H9 (cell line): Measurements from ENCODE around the gene SERPINA5. TPM values are rescaled to one million over a fixed set of nuclear protein-coding genes. Genes with fewer than 3 reads are reported as not detected.

Experiments
- DNase-seq: peaks from one replicate; pipeline ENCODE4 v3.0.0-alpha.2; 2017
- H2AFZ ChIP-seq: one replicate; pipeline ENCODE4 v1.6.1; 2013; ENCODE audit warnings: mild to moderate bottlenecking, low read length, control low read depth, moderate library complexity
- H2AK5ac ChIP-seq: 2 replicates; pipeline ENCODE4 v1.6.1; 2013; ENCODE audit warnings: low read length, control low read depth, mixed read lengths; ENCODE audit not compliant: insufficient read length
- H2BK120ac ChIP-seq: one replicate; pipeline ENCODE4 v1.6.1; 2013; ENCODE audit warnings: low read depth, mild to moderate bottlenecking, low read length, control low read depth, inconsistent platforms; ENCODE audit not compliant: poor library complexity, severe bottlenecking
- H2BK12ac ChIP-seq: 2 replicates; pipeline ENCODE4 v1.6.1; 2013; ENCODE audit warnings: low read length, control low read depth, mixed read lengths, low read depth; ENCODE audit not compliant: insufficient read length
- H2BK15ac ChIP-seq: 2 replicates; pipeline ENCODE4 v1.6.1; 2013; ENCODE audit warnings: low read depth, low read length, control low read depth
- H2BK20ac ChIP-seq: one replicate; pipeline ENCODE4 v1.6.1; 2013; ENCODE audit warnings: low read depth, mild to moderate bottlenecking, low read length, control low read depth, inconsistent platforms; ENCODE audit not compliant: poor library complexity, severe bottlenecking
- H2BK5ac ChIP-seq: 2 replicates; pipeline ENCODE4 v1.6.1; 2013; ENCODE audit warnings: low read length, control low read depth, mixed read lengths; ENCODE audit not compliant: insufficient read length
- H3K14ac ChIP-seq: 2 replicates; pipeline ENCODE4 v1.6.1; 2013; ENCODE audit warnings: low read length, control low read depth; ENCODE audit not compliant: insufficient read depth
- H3K18ac ChIP-seq: 2 replicates; pipeline ENCODE4 v1.6.1; 2013; ENCODE audit warnings: low read depth, mild to moderate bottlenecking, mixed read lengths, low read length, control low read depth; ENCODE audit not compliant: insufficient read length
- H3K23ac ChIP-seq: 2 replicates; pipeline ENCODE4 v1.6.1; 2013; ENCODE audit warnings: low read length, control low read depth, mixed read lengths, low read depth; ENCODE audit not compliant: insufficient read length
- H3K23me2 ChIP-seq: 2 replicates; pipeline ENCODE4 v1.6.1; 2013; ENCODE audit warnings: low read depth, mild to moderate bottlenecking, mixed read lengths, low read length, control low read depth; ENCODE audit not compliant: insufficient read length, poor library complexity, severe bottlenecking
- H3K27ac ChIP-seq: 2 replicates; pipeline ENCODE4 v1.5.1; 2013; ENCODE audit warnings: low read length, control low read depth, mixed read lengths, low read depth; ENCODE audit not compliant: insufficient read length
- H3K27me3 ChIP-seq: 2 replicates; pipeline ENCODE4 v1.6.1; 2013; ENCODE audit warnings: low read length, control low read depth, inconsistent platforms; ENCODE audit not compliant: insufficient read depth
- H3K4ac ChIP-seq: 2 replicates; pipeline ENCODE4 v1.6.1; 2013; ENCODE audit warnings: low read depth, mild to moderate bottlenecking, control low read depth, inconsistent platforms, low read length, moderate library complexity
- H3K4me1 ChIP-seq: 2 replicates; pipeline ENCODE4 v1.6.1; 2013; ENCODE audit warnings: low read length, control low read depth, inconsistent platforms; ENCODE audit not compliant: insufficient read depth
- H3K4me2 ChIP-seq: 2 replicates; pipeline ENCODE4 v1.6.1; 2013; ENCODE audit warnings: low read length, control low read depth, mixed read lengths; ENCODE audit not compliant: insufficient read length, insufficient read depth
- H3K56ac ChIP-seq: 2 replicates; pipeline ENCODE4 v1.6.1; 2013; ENCODE audit warnings: low read depth, mild to moderate bottlenecking, mixed read lengths, low read length, control low read depth; ENCODE audit not compliant: insufficient read length
- H3K79me1 ChIP-seq: 2 replicates; pipeline ENCODE4 v1.6.1; 2013; ENCODE audit warnings: low read depth, mild to moderate bottlenecking, moderate library complexity, low read length, control low read depth, inconsistent platforms; ENCODE audit not compliant: insufficient read depth, poor library complexity, severe bottlenecking
- H3K79me2 ChIP-seq: 2 replicates; pipeline ENCODE4 v1.6.1; 2013; ENCODE audit warnings: low read length, control low read depth, inconsistent platforms; ENCODE audit not compliant: insufficient read depth
- H3K9ac ChIP-seq: 2 replicates; pipeline ENCODE4 v1.6.1; 2013; ENCODE audit warnings: low read length, control low read depth, mixed read lengths; ENCODE audit not compliant: insufficient read length; ENCODE audit errors: extremely low read depth
- H3K9me3 ChIP-seq: one replicate; pipeline ENCODE4 v1.6.1; 2013; ENCODE audit warnings: low read depth, low read length, inconsistent platforms; ENCODE audit not compliant: control insufficient read depth
- H3T11ph ChIP-seq: one replicate; pipeline ENCODE4 v1.6.1; 2013; ENCODE audit warnings: mild to moderate bottlenecking, low read length, control low read depth, inconsistent platforms
- H4K20me1 ChIP-seq: one replicate; pipeline ENCODE4 v1.6.1; 2013; ENCODE audit not compliant: control insufficient read depth, insufficient read length, insufficient read depth
- H4K5ac ChIP-seq: 2 replicates; pipeline ENCODE4 v1.6.1; 2013; ENCODE audit warnings: low read depth, mild to moderate bottlenecking, mixed read lengths, low read length, control low read depth; ENCODE audit not compliant: insufficient read length
- H4K8ac ChIP-seq: replicated peaks from 2 replicates; pipeline ENCODE4 v1.6.1; 2013; ENCODE audit warnings: low read length, control low read depth, mixed read lengths, low read depth; ENCODE audit not compliant: insufficient read length
- H4K91ac ChIP-seq: 2 replicates; pipeline ENCODE4 v1.6.1; 2013; ENCODE audit warnings: low read depth, mild to moderate bottlenecking, moderate library complexity, mixed read lengths, low read length, control low read depth; ENCODE audit not compliant: insufficient read length
- H3K27ac Mint-ChIP-seq, 3 experiments: 2 replicates in 2 of 3; 3 replicates in 1 of 3; pipeline ENCODE4 v1.8.0; 2020 to 2021; ENCODE audit warnings: mixed read lengths in 3 of 3, mild to moderate bottlenecking in 1 of 3, moderate library complexity in 1 of 3
- H3K27me3 Mint-ChIP-seq: 2 replicates; pipeline ENCODE4 v1.8.0; 2021; ENCODE audit warnings: low read depth, mild to moderate bottlenecking, moderate library complexity, mixed read lengths
- H3K36me3 Mint-ChIP-seq, 3 experiments: 2 replicates in 2 of 3; 3 replicates in 1 of 3; pipeline ENCODE4 v1.8.0; 2020 to 2021; ENCODE audit warnings: low read depth in 3 of 3, mixed read lengths in 3 of 3; ENCODE audit not compliant: insufficient read depth in 1 of 3
- H3K4me1 Mint-ChIP-seq, 2 experiments: 2 replicates each; pipeline ENCODE4 v1.8.0; 2020; ENCODE audit warnings: mixed read lengths in 2 of 2
- H3K4me3 Mint-ChIP-seq, 2 experiments: 2 replicates in 1 of 2; 3 replicates in 1 of 2; pipeline ENCODE4 v1.8.0; 2020 to 2021; ENCODE audit warnings: mild to moderate bottlenecking in 2 of 2, mixed read lengths in 2 of 2, moderate library complexity in 1 of 2
- H3K9me3 Mint-ChIP-seq, 2 experiments: 2 replicates in 1 of 2; 3 replicates in 1 of 2; pipeline ENCODE4 v1.8.0; 2020; ENCODE audit warnings: mild to moderate bottlenecking in 2 of 2, mixed read lengths in 2 of 2, moderate library complexity in 1 of 2
- WGBS: extraction: QIAGEN DNeasy Blood & Tissue Kit; methylation state at CpG from one replicate; pipeline ENCODE4 v1.1.7; 2013; ENCODE audit warnings: missing lambda C conversion rate, low lambda C conversion rate, mixed read lengths; ENCODE audit not compliant: insufficient read length; ENCODE audit errors: extremely low coverage; 5-methylcytosine and 5-hydroxymethylcytosine counted together
- total RNA-seq: library from RNA; stranded (reverse); gene quantifications from 2 replicates; pipeline ENCODE4 v1.2.1, GENCODE V29; 2021
- TF ChIP-seq, protein P1 (sequence below): fragments of 200-600 bp; sonication (generic); conservative IDR thresholded peaks from 3 replicates; pipeline ENCODE4 v1.8.0; 2021; ENCODE audit warnings: antibody characterized with exemption, mild to moderate bottlenecking

SERPINA5 gene
- total RNA-seq, 1 experiment from 2014 or later = 1.1 TPM

DNA sequence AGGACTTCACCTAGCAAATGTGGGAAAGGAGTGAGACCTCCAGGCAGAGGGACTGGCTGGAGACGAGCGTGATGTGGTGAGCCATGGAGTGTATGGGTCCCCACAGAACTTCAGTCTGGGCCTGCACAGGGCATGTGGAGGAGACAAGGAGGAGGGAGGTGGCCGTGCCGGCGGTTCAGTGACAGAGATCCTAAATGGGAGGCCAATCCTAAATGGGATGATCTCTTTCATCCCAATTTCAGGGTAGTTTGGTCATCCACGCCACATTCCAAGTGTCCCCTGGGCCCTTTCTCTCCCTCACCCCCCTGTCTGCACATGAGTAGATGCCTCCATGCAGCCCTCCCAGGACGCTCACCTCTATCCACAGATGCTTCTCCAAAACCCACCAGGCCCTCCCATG, 13.2 kb downstream of the SERPINA5 start:
- DNase-seq = no peak
- Histone ChIP-seq H4K8ac (no peak overlapping the region), H3K4me1 (0 out of 2 replicates have a peak, but pooled peaks cover 2% of the 10 kb centered on the region), H3K4ac (no peak overlapping the region), H3K4me2 (no peak overlapping the region), H2BK20ac (no peak overlapping the region), H3K23ac (no peak overlapping the region), H4K20me1 (no peaks in the 10 kb centered on the region), H3K27me3 (no peaks in the 10 kb centered on the region), H4K91ac (no peak overlapping the region), H2BK5ac (no peak overlapping the region), H3K23me2 (no peaks in the 10 kb centered on the region), H4K5ac (no peak overlapping the region), H3K79me1 (no peaks in the 10 kb centered on the region), H2AFZ (no peak overlapping the region), H3K14ac (no peak overlapping the region), H3K9ac (no peak overlapping the region), H2BK12ac (no peak overlapping the region), H2BK120ac (no peak overlapping the region), H3K18ac (no peak overlapping the region), H3K27ac (no peak overlapping the region), H3K9me3 (no peaks in the 10 kb centered on the region), H3K79me2 (no peaks in the 10 kb centered on the region), H3K56ac (no peak overlapping the region), H3T11ph (no peak overlapping the region), H2BK15ac (no peak overlapping the region), H2AK5ac (no peak overlapping the region)
- Mint-ChIP-seq H3K36me3 (peaks cover 0 to 5% (median 5%) of the 10 kb centered on the region in 3 experiments; a peak in 3 of 7 replicates), H3K27ac (no peak overlapping the region), H3K4me1 (peaks cover 14 to 16% of the 10 kb centered on the region in 2 experiments), H3K27me3 (peaks cover 10% of the 10 kb centered on the region), H3K4me3 (no peak overlapping the region), H3K9me3 (peaks cover 8% of the 10 kb centered on the region in 2 experiments; a peak in 4 of 5 replicates)
- TF ChIP-seq, protein P1, sequence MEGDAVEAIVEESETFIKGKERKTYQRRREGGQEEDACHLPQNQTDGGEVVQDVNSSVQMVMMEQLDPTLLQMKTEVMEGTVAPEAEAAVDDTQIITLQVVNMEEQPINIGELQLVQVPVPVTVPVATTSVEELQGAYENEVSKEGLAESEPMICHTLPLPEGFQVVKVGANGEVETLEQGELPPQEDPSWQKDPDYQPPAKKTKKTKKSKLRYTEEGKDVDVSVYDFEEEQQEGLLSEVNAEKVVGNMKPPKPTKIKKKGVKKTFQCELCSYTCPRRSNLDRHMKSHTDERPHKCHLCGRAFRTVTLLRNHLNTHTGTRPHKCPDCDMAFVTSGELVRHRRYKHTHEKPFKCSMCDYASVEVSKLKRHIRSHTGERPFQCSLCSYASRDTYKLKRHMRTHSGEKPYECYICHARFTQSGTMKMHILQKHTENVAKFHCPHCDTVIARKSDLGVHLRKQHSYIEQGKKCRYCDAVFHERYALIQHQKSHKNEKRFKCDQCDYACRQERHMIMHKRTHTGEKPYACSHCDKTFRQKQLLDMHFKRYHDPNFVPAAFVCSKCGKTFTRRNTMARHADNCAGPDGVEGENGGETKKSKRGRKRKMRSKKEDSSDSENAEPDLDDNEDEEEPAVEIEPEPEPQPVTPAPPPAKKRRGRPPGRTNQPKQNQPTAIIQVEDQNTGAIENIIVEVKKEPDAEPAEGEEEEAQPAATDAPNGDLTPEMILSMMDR = no peak
- WGBS = no CpG with 5 or more reads among the region's 7 CpGs
